Measurements from ENCODE around the gene PATE3.

DNA sequence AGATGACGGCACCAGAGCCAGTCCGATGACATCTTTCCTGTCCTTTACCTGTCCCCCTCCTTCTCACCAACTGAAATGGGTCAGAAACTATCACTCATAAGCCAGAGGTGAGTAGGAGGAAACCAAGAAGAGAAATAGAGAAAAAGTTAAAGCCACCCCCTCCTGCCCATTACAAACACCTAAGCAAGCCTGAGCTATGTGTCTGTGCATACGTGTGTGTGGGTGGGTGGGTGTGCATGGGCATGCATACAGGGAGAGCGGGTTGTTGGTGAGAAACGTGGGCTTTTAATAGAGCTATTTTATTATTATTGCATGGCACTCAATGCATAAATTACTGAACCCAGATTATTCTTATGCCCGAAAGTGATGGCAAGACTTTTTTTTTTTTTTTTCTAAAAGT lies 47.8 kb downstream of the PATE3 start:
- TF ChIP-seq, protein P1, sequence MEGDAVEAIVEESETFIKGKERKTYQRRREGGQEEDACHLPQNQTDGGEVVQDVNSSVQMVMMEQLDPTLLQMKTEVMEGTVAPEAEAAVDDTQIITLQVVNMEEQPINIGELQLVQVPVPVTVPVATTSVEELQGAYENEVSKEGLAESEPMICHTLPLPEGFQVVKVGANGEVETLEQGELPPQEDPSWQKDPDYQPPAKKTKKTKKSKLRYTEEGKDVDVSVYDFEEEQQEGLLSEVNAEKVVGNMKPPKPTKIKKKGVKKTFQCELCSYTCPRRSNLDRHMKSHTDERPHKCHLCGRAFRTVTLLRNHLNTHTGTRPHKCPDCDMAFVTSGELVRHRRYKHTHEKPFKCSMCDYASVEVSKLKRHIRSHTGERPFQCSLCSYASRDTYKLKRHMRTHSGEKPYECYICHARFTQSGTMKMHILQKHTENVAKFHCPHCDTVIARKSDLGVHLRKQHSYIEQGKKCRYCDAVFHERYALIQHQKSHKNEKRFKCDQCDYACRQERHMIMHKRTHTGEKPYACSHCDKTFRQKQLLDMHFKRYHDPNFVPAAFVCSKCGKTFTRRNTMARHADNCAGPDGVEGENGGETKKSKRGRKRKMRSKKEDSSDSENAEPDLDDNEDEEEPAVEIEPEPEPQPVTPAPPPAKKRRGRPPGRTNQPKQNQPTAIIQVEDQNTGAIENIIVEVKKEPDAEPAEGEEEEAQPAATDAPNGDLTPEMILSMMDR (IDR thresholded peaks at IDR 0.05) = no peak
- TF ChIP-seq POLR2A (IDR thresholded peaks at IDR 0.05) = no peak
- no peak for TF ChIP-seq POLR2AphosphoS5 (IDR thresholded peaks at IDR 0.05)
- TF ChIP-seq EP300 (IDR thresholded peaks at IDR 0.05) = no peak

Measured in stomach (tissue), 4 donors.